Activated CD4-positive, alpha-beta T cell treated with anti-CD3 and anti-CD28 coated beads, Interleukin-2, amount 50 U/mL, for 24 hours (primary cell): ENCODE results near the gene HPS3.

Source experiments
- DNase-seq, 2 donors: peaks; one replicate each; pipeline ENCODE4 v3.0.0-alpha.2; 2020; ENCODE audit warnings: low read depth in 1 of 2, low spot score in 1 of 2

HPS3 gene

GRCh38 chr3:149120051-149120972, 9.1 kb upstream of the HPS3 start:
- peak in 1 of 2 donors; percentile 30 for DNase-seq

GRCh38 chr3:149122721-149123578, 6.5 kb upstream of the HPS3 start:
- no peak for DNase-seq

- DNase-seq = no peak
These were observed 617 bp upstream of the HPS3 start for GRCh38 chr3:149128821-149129220.

- DNase-seq = no peak
These were observed 2.2 kb downstream of the HPS3 start for GRCh38 chr3:149131589-149131988.

- DNase-seq = no peak
These were observed 5.1 kb downstream of the HPS3 start for GRCh38 chr3:149134575-149134974.

GRCh38 chr3:149142682-149143081, 13.2 kb downstream of the HPS3 start:
- no peak for DNase-seq

GRCh38 chr3:149145356-149145755, 15.9 kb downstream of the HPS3 start:
- DNase-seq = no peak

GRCh38 chr3:149145974-149146373, 16.5 kb downstream of the HPS3 start:
- no peak for DNase-seq

GRCh38 chr3:149150436-149150835, 21.0 kb downstream of the HPS3 start:
- no peak for DNase-seq

GRCh38 chr3:149151843-149152242, 22.4 kb downstream of the HPS3 start:
- no peak for DNase-seq

GRCh38 chr3:149152420-149152819, 23.0 kb downstream of the HPS3 start:
- DNase-seq = no peak

- DNase-seq = no peak
These were observed 24.0 kb downstream of the HPS3 start for GRCh38 chr3:149153402-149153801.

GRCh38 chr3:149160754-149161300, 31.4 kb downstream of the HPS3 start:
- no peak for DNase-seq

GRCh38 chr3:149162007-149162406, 32.6 kb downstream of the HPS3 start:
- DNase-seq = no peak

GRCh38 chr3:149163066-149163465, 33.6 kb downstream of the HPS3 start:
- DNase-seq = no peak

- DNase-seq = no peak
These were observed 38.5 kb downstream of the HPS3 start for GRCh38 chr3:149167898-149168297.

GRCh38 chr3:149170672-149171071, 41.2 kb downstream of the HPS3 start:
- DNase-seq = no peak

GRCh38 chr3:149174901-149175300, 45.5 kb downstream of the HPS3 start:
- DNase-seq = no peak

- no peak for DNase-seq
These were observed 47.7 kb downstream of the HPS3 start for GRCh38 chr3:149177122-149177521.

- DNase-seq = no peak
These were observed 49.8 kb downstream of the HPS3 start for GRCh38 chr3:149179220-149179619.

GRCh38 chr3:149180057-149180573, 50.7 kb downstream of the HPS3 start:
- no peak for DNase-seq
